IMR-90 (cell line): ENCODE data around the gene CCDC107. TPM values are rescaled to one million over a fixed set of nuclear protein-coding genes. Genes with fewer than 3 reads are reported as not detected.

ENCODE experiments used
- ATAC-seq: fragments of 200-7000 bp; cut with Tn5 transposase; 2 replicates; pipeline ENCODE4 v1.9.1; 2020; ENCODE audit warnings: low read depth, mild to moderate bottlenecking, moderate library complexity
- BruUV-seq: library from RNA; stranded (reverse); fragments of 400-500 nt; replicated peaks from 2 replicates; lab custom pipeline; 2021; lab: Mats Ljungman, UMichigan
- CTCF ChIA-PET: fragments of 300-600 bp; formaldehyde crosslinking; extraction: SDS; loops from one replicate; lab custom pipeline; 2021; ENCODE audit warnings: antibody characterized with exemption; lab: Yijun Ruan, JAX
- POLR2A ChIA-PET: fragments of 300-600 bp; sonication (Branson Sonifier 250); formaldehyde crosslinking; loops from one replicate; lab custom pipeline; 2022; ENCODE audit warnings: antibody characterized with exemption; ENCODE audit not compliant: unreplicated experiment; lab: Charles Lee
- DNase-seq: peaks from one replicate; pipeline ENCODE4 v3.0.0; 2013
- H2AFZ ChIP-seq: replicated peaks from 2 replicates; pipeline ENCODE3; 2013; ENCODE audit warnings: low read length, mild to moderate bottlenecking; ENCODE audit not compliant: poor library complexity
- H2AK5ac ChIP-seq: 2 replicates; pipeline ENCODE4 v1.6.1; 2013; ENCODE audit warnings: low read depth, low read length, inconsistent platforms
- H2AK9ac ChIP-seq: replicated peaks from 2 replicates; pipeline ENCODE3; 2013; ENCODE audit warnings: mild to moderate bottlenecking, low read depth, low read length, moderate library complexity; ENCODE audit not compliant: poor library complexity
- H2BK120ac ChIP-seq: 2 replicates; pipeline ENCODE4 v1.6.1; 2013; ENCODE audit warnings: low read depth, low read length, inconsistent platforms
- H2BK15ac ChIP-seq: 3 replicates; pipeline ENCODE4 v1.6.1; 2013; ENCODE audit warnings: low read depth, low read length, inconsistent platforms
- H2BK20ac ChIP-seq: 2 replicates; pipeline ENCODE4 v1.6.1; 2013; ENCODE audit warnings: low read depth, mild to moderate bottlenecking, inconsistent platforms, low read length, moderate library complexity
- H2BK5ac ChIP-seq: 2 replicates; pipeline ENCODE4 v1.6.1; 2013; ENCODE audit warnings: mild to moderate bottlenecking, low read depth, low read length, inconsistent platforms; ENCODE audit not compliant: poor library complexity, severe bottlenecking
- H3K14ac ChIP-seq: replicated peaks from 2 replicates; pipeline ENCODE4 v1.6.1; 2013; ENCODE audit warnings: low read depth, low read length, inconsistent platforms
- H3K18ac ChIP-seq: 2 replicates; pipeline ENCODE4 v1.6.1; 2013; ENCODE audit warnings: low read depth, low read length, control low read depth
- H3K23ac ChIP-seq: 2 replicates; pipeline ENCODE4 v1.6.1; 2013; ENCODE audit warnings: low read depth, low read length, inconsistent platforms
- H3K27ac ChIP-seq: 2 replicates; pipeline ENCODE4 v1.5.1; 2013; ENCODE audit warnings: mild to moderate bottlenecking, control low read depth, low read length; ENCODE audit not compliant: insufficient read depth
- H3K27me3 ChIP-seq: 2 replicates; pipeline ENCODE4 v1.6.1; 2013; ENCODE audit warnings: low read length; ENCODE audit not compliant: control insufficient read depth, insufficient read depth
- H3K36me3 ChIP-seq: 2 replicates; pipeline ENCODE4 v1.6.1; 2013; ENCODE audit warnings: low read length, mixed read lengths; ENCODE audit not compliant: control insufficient read depth, insufficient read depth
- H3K4ac ChIP-seq: 2 replicates; pipeline ENCODE4 v1.6.1; 2013; ENCODE audit warnings: low read depth, low read length, inconsistent platforms
- H3K4me1 ChIP-seq: 2 replicates; pipeline ENCODE4 v1.6.1; 2013; ENCODE audit warnings: low read length, mixed read lengths; ENCODE audit not compliant: control insufficient read depth, insufficient read depth
- H3K4me2 ChIP-seq: 2 replicates; pipeline ENCODE4 v1.6.1; 2013; ENCODE audit warnings: low read depth, mild to moderate bottlenecking, control low read depth, low read length, moderate library complexity
- H3K4me3 ChIP-seq: 2 replicates; pipeline ENCODE4 v1.5.1; 2013; ENCODE audit warnings: low read depth, mild to moderate bottlenecking, control low read depth, low read length, moderate library complexity; ENCODE audit not compliant: insufficient read depth
- H3K56ac ChIP-seq: 2 replicates; pipeline ENCODE4 v1.6.1; 2013; ENCODE audit warnings: low read length, inconsistent platforms; ENCODE audit not compliant: insufficient read depth; ENCODE audit errors: extremely low read depth
- H3K79me1 ChIP-seq, 2 experiments: 2 replicates each; pipeline ENCODE4 v1.6.1; 2013; ENCODE audit warnings: low read length in 2 of 2, inconsistent platforms in 1 of 2, low read depth in 1 of 2
- H3K9ac ChIP-seq: 2 replicates; pipeline ENCODE4 v1.6.1; 2013; ENCODE audit warnings: low read depth, low read length, control low read depth
- H3K9me1 ChIP-seq: 2 replicates; pipeline ENCODE4 v1.6.1; 2013; ENCODE audit warnings: low read length, inconsistent platforms; ENCODE audit not compliant: insufficient read depth
- H3K9me3 ChIP-seq: 2 replicates; pipeline ENCODE4 v1.6.1; 2013; ENCODE audit warnings: low read length; ENCODE audit not compliant: control insufficient read depth, insufficient read depth
- H4K20me1 ChIP-seq: 2 replicates; pipeline ENCODE4 v1.6.1; 2013; ENCODE audit warnings: low read length, inconsistent platforms; ENCODE audit not compliant: insufficient read depth
- H4K5ac ChIP-seq: 2 replicates; pipeline ENCODE4 v1.6.1; 2013; ENCODE audit warnings: mild to moderate bottlenecking, low read depth, low read length, control low read depth
- H4K8ac ChIP-seq, 2 experiments: 2 replicates each; pipeline ENCODE4 v1.6.1; 2013; ENCODE audit warnings: low read depth in 2 of 2, low read length in 2 of 2, control low read depth in 1 of 2, inconsistent platforms in 1 of 2
- H4K91ac ChIP-seq: 2 replicates; pipeline ENCODE4 v1.6.1; 2013; ENCODE audit warnings: low read depth, low read length, inconsistent platforms; ENCODE audit not compliant: insufficient read depth
- BHLHE40 ChIP-seq: fragments of 150-350 bp; IDR thresholded peaks from 2 replicates; pipeline ENCODE4 v1.6.1; 2016; ENCODE audit warnings: mild to moderate bottlenecking, low read depth, low read length
- CEBPB ChIP-seq: IDR thresholded peaks from 2 replicates; pipeline ENCODE4 v1.6.1; 2012; ENCODE audit warnings: low read depth, low read length, improper control_type of control experiment
- CHD1 ChIP-seq: IDR thresholded peaks from 2 replicates; pipeline ENCODE4 v1.6.1; 2012; ENCODE audit warnings: low read depth, low read length, improper control_type of control experiment
- CTCF ChIP-seq: conservative IDR thresholded peaks from 2 replicates; pipeline ENCODE4 v1.5.1; 2012; ENCODE audit warnings: mild to moderate bottlenecking, low read depth, low read length, improper control_type of control experiment
- FOS ChIP-seq: fragments of 150-350 bp; IDR thresholded peaks from 2 replicates; pipeline ENCODE4 v1.6.1; 2016; ENCODE audit warnings: low read depth, low read length
- MAFK ChIP-seq: IDR thresholded peaks from 2 replicates; pipeline ENCODE4 v1.6.1; 2012; ENCODE audit warnings: low read depth, low read length, improper control_type of control experiment
- MAZ ChIP-seq: IDR thresholded peaks from 2 replicates; pipeline ENCODE4 v1.6.1; 2012; ENCODE audit warnings: low read depth, mild to moderate bottlenecking, low read length, improper control_type of control experiment, moderate library complexity, borderline replicate concordance
- MXI1 ChIP-seq: IDR thresholded peaks from 2 replicates; pipeline ENCODE4 v1.6.1; 2012; ENCODE audit warnings: low read depth, mild to moderate bottlenecking, low read length, moderate library complexity, borderline replicate concordance
- NFE2L2 ChIP-seq: fragments of 150-350 bp; IDR thresholded peaks from 2 replicates; pipeline ENCODE4 v1.6.1; 2016; ENCODE audit warnings: low read depth, mild to moderate bottlenecking, low read length
- POLR2A ChIP-seq: IDR thresholded peaks from 2 replicates; pipeline ENCODE4 v1.6.1; 2012; ENCODE audit warnings: mild to moderate bottlenecking, low read depth, low read length
- RAD21 ChIP-seq: IDR thresholded peaks from 2 replicates; pipeline ENCODE4 v1.6.1; 2012; ENCODE audit warnings: low read length, improper control_type of control experiment
- RCOR1 ChIP-seq: IDR thresholded peaks from 2 replicates; pipeline ENCODE4 v1.6.1; 2012; ENCODE audit warnings: mild to moderate bottlenecking, low read length, improper control_type of control experiment; ENCODE audit not compliant: insufficient replicate concordance
- SMC3 ChIP-seq: fragments of 150-350 bp; IDR thresholded peaks from 2 replicates; pipeline ENCODE4 v1.6.1; 2016; ENCODE audit warnings: low read depth, mild to moderate bottlenecking, antibody characterized with exemption, low read length, moderate library complexity
- WGBS, 2 experiments: methylation state at CpG; one replicate each; pipeline versions ENCODE4 v1.1.5 to v1.1.7; 2013; ENCODE audit warnings: missing lambda C conversion rate in 2 of 2; ENCODE audit not compliant: insufficient read length in 1 of 2; ENCODE audit errors: extremely low coverage in 2 of 2; 5-methylcytosine and 5-hydroxymethylcytosine counted together
- dilution Hi-C: fragments of 300-500 bp; cut with HindIII; formaldehyde crosslinking; loops from one replicate; pipeline ENCODE4 v1.14.3; 2018; ENCODE audit warnings: low sequenced_read_pairs; ENCODE audit not compliant: unreplicated experiment
- in situ Hi-C: fragments of 300-500 bp; cut with MboI; formaldehyde crosslinking; loops from 3 replicates; pipeline ENCODE4 v1.14.3; 2019; ENCODE audit warnings: low sequenced_read_pairs, inconsistent platforms, mixed read lengths
- intact Hi-C: fragments of 100-400 bp; cut with micrococcal nuclease; formaldehyde crosslinking; loops from 2 replicates; pipeline ENCODE4 v1.10.0; 2022
- polyA plus RNA-seq, 3 experiments: library from polyadenylated mRNA; depleted of rRNA; stranded (reverse); fragments of >200 nt; gene quantifications; 2 replicates each; pipeline ENCODE4 v1.2.3, GENCODE V29; 2012; ENCODE audit warnings: low replicate concordance in 1 of 3
- total RNA-seq: library from RNA; depleted of rRNA; stranded (reverse); fragments of >200 nt; gene quantifications from 2 replicates; pipeline ENCODE4 v1.2.3, GENCODE V29; 2012
- TF ChIP-seq, protein P1 (sequence below): fragments of 150-350 bp; IDR thresholded peaks from 2 replicates; pipeline ENCODE4 v1.6.1; 2017; ENCODE audit warnings: mild to moderate bottlenecking, antibody characterized with exemption, low read length, low read depth
- TF ChIP-seq, protein P2 (sequence below): fragments of 150-350 bp; IDR thresholded peaks from 2 replicates; pipeline ENCODE4 v1.6.1; 2016; ENCODE audit warnings: low read depth, mild to moderate bottlenecking, low read length, moderate library complexity, borderline replicate concordance

CCDC107 gene
- total and polyA plus RNA-seq, 2 of the 4 experiments (the other 2 are of a cell fraction), result 6.8 to 21.1 TPM

DNA sequence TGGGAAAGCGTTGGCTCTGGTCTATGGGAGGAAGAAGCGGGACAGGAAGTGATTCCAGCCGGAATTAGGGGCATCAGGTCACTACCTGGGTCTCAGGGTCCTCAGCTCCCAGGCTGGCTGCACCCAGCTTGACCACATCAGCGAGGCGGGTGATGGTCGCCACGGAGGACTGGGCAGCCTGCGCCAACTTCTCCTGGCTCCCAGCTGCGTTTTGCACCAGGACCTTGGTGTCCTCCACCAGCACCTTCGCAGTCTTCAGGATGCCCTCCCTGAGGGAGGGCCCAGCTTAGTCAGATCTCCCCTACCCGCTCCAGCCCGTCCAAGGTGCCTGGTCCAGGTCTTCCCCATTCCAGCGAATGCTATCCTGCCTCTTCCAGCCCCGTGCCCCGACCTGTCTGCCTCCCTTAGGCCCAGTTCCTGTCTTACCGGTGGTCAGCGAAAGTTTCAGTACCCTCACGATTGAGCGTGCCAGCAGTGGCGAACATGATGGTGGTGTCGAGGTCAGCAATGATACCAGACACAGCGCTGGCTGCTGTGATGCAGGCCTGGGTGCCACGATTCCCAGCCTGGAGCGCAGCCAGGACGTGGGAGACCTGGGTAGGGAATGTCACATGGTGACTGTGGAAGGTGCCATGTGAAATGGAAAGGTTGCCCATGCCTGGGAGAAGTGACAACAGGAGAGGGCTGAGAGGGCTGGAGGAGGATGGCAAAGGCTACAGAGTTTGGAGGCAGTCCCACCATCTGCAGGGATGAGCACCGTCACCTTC lies 46.0 kb downstream of the CCDC107 start:
- no peak overlapping the region for H3K4me3 ChIP-seq
- H3K4me1 ChIP-seq, result no peaks in the 10 kb centered on the region
- H3K9me3 ChIP-seq, result no peaks in the 10 kb centered on the region
- no peak overlapping the region for H3K18ac ChIP-seq
- in situ Hi-C loops (no loop called here), intact Hi-C loops (no loop called here), dilution Hi-C loops (no loop called here)
- no peak overlapping the region for H3K23ac ChIP-seq
- peaks cover 7% of the 10 kb centered on the region for H3K9me1 ChIP-seq
- no peak overlapping the region for H2BK120ac ChIP-seq
- peak overlapping the region; percentile 50 for H2AK9ac ChIP-seq
- ATAC-seq (no peak), DNase-seq (no peak)
- ChIA-PET POLR2A (no interaction called here), CTCF (no interaction called here)
- H2AFZ ChIP-seq, result no peak overlapping the region
- H3K27ac ChIP-seq, result no peak overlapping the region
- TSS peak; percentile 66 for BruUV-seq
- no peak overlapping the region for H4K8ac ChIP-seq
- H3K56ac ChIP-seq, result no peak overlapping the region
- H2BK5ac ChIP-seq, result no peak overlapping the region
- no peak overlapping the region for H4K5ac ChIP-seq
- peaks cover 14% of the 10 kb centered on the region; the same call in 1 of the 2 replicates for H4K20me1 ChIP-seq
- peaks cover 54 to 74% of the 10 kb centered on the region in 2 experiments for H3K79me1 ChIP-seq
- no peak overlapping the region for H3K9ac ChIP-seq
- H4K91ac ChIP-seq, result no peak overlapping the region
- H3K14ac ChIP-seq, result no peak overlapping the region
- H2AK5ac ChIP-seq, result no peak overlapping the region
- peaks cover 88% of the 10 kb centered on the region for H3K36me3 ChIP-seq
- 96% methylated on average over 16 of the region's 26 CpGs; no CpG with 5 or more reads in 1 of the 2 experiments for WGBS, 2 experiments
- no peaks in the 10 kb centered on the region for H3K27me3 ChIP-seq
- H2BK15ac ChIP-seq, result no peak overlapping the region
- TF ChIP-seq, protein P1, sequence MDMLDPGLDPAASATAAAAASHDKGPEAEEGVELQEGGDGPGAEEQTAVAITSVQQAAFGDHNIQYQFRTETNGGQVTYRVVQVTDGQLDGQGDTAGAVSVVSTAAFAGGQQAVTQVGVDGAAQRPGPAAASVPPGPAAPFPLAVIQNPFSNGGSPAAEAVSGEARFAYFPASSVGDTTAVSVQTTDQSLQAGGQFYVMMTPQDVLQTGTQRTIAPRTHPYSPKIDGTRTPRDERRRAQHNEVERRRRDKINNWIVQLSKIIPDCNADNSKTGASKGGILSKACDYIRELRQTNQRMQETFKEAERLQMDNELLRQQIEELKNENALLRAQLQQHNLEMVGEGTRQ, result no peak
- TF ChIP-seq CHD1 (no peak), MXI1 (no peak), MAFK (no peak), CTCF (no peak), BHLHE40 (no peak), MAZ (no peak), FOS (no peak), NFE2L2 (no peak), POLR2A (no peak), RCOR1 (no peak), CEBPB (no peak), SMC3 (no peak), RAD21 (no peak)
- TF ChIP-seq, protein P2, sequence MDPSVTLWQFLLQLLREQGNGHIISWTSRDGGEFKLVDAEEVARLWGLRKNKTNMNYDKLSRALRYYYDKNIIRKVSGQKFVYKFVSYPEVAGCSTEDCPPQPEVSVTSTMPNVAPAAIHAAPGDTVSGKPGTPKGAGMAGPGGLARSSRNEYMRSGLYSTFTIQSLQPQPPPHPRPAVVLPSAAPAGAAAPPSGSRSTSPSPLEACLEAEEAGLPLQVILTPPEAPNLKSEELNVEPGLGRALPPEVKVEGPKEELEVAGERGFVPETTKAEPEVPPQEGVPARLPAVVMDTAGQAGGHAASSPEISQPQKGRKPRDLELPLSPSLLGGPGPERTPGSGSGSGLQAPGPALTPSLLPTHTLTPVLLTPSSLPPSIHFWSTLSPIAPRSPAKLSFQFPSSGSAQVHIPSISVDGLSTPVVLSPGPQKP, result no peak
- no peak overlapping the region for H3K4me2 ChIP-seq
- H3K4ac ChIP-seq, result no peak overlapping the region
- no peak overlapping the region for H2BK20ac ChIP-seq
